ENCODE data around the gene LDLRAD3. TPM values are rescaled to one million over a fixed set of nuclear protein-coding genes. Genes with fewer than 3 reads are reported as not detected.

Gene LDLRAD3
- total RNA-seq, 1 experiment from 2014 or later: 12.1 TPM

DNA sequence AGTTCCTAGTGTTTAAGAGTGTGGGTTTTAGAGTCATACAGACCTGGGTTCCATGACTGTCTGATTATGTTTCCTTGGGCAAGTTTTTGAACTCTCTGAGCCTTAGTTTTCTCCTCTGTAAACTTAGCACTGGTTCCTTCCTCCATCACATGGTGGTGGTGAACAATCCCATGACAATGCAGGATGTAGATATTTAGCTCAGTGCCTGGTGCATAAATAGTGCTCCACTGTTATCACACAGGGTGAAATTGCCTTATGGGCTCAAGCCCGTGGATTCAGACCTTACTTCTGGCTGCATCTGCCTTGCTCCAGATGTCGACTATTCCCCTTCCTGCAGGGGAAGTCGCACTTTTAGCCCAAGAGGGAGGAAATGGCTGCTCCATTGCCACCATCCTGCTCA lies 62.7 kb downstream of the LDLRAD3 start:
- peaks cover 26 to 27% of the 10 kb centered on the region in 2 experiments for H3K4me1 Mint-ChIP-seq
- 0 out of 2 replicates have a peak, but pooled peaks cover 2% of the 10 kb centered on the region for H3K27me3 Mint-ChIP-seq (ENCODE audit: low read depth)
- H3K23me2 ChIP-seq (ENCODE audit: insufficient read length, low read depth, low read length, poor library complexity, severe bottlenecking): no peaks in the 10 kb centered on the region
- no peak overlapping the region for H3K4me2 ChIP-seq (ENCODE audit: insufficient read depth, insufficient read length, low read length)
- no peak overlapping the region for H4K91ac ChIP-seq (ENCODE audit: insufficient read length, low read depth, low read length)
- no peak overlapping the region for H3K4ac ChIP-seq (ENCODE audit: low read depth, low read length)
- H2BK120ac ChIP-seq (ENCODE audit: low read depth, low read length, poor library complexity, severe bottlenecking): no peak overlapping the region
- no peak overlapping the region for H2BK15ac ChIP-seq (ENCODE audit: low read depth, low read length)
- H4K5ac ChIP-seq (ENCODE audit: insufficient read length, low read depth, low read length): no peak overlapping the region
- no peak overlapping the region for H3K9ac ChIP-seq (ENCODE audit: extremely low read depth, insufficient read length, low read length)
- H3K9me3 ChIP-seq (ENCODE audit: control insufficient read depth, low read depth, low read length): peaks cover 5% of the 10 kb centered on the region
- H4K20me1 ChIP-seq (ENCODE audit: control insufficient read depth, insufficient read depth, insufficient read length): no peaks in the 10 kb centered on the region
- no peak overlapping the region for H3K4me3 Mint-ChIP-seq
- no peak overlapping the region for H3K27ac ChIP-seq (ENCODE audit: insufficient read length, low read depth, low read length)
- TF ChIP-seq CTCF (conservative IDR thresholded peaks at IDR 0.05): no peak
- H3K4me1 ChIP-seq (ENCODE audit: insufficient read depth, low read length): peaks cover 6% of the 10 kb centered on the region; the same call in 1 of the 2 replicates
- no peak for DNase-seq
- H2BK20ac ChIP-seq (ENCODE audit: low read depth, low read length, poor library complexity, severe bottlenecking): no peak overlapping the region
- peaks cover 20 to 27% (median 21%) of the 10 kb centered on the region in 3 experiments for H3K36me3 Mint-ChIP-seq (ENCODE audit: insufficient read depth in 1 of 3, low read depth in 3 of 3)
- WGBS (ENCODE audit: extremely low coverage, insufficient read length, low lambda C conversion rate): no CpG with 5 or more reads among the region's 3 CpGs
- H2AK5ac ChIP-seq (ENCODE audit: insufficient read length, low read length): no peak overlapping the region
- no peak overlapping the region for H2BK12ac ChIP-seq (ENCODE audit: insufficient read length, low read depth, low read length)
- no peak overlapping the region for H3K18ac ChIP-seq (ENCODE audit: insufficient read length, low read depth, low read length)
- H3K9me3 Mint-ChIP-seq: peaks cover 22 to 28% of the 10 kb centered on the region in 2 experiments
- H3K79me2 ChIP-seq (ENCODE audit: insufficient read depth, low read length): no peaks in the 10 kb centered on the region; the same call in 1 of the 2 replicates
- H3K27ac Mint-ChIP-seq: no peak overlapping the region; a peak in 1 of 7 replicates
- H3K14ac ChIP-seq (ENCODE audit: insufficient read depth, low read length): no peak overlapping the region; the same call in 1 of the 2 replicates
- peaks cover 3% of the 10 kb centered on the region for H3K79me1 ChIP-seq (ENCODE audit: insufficient read depth, low read depth, low read length, poor library complexity, severe bottlenecking)
- H2BK5ac ChIP-seq (ENCODE audit: insufficient read length, low read length): no peak overlapping the region
- H4K8ac ChIP-seq (replicated peaks; ENCODE audit: insufficient read length, low read depth, low read length): no peak overlapping the region
- H2AFZ ChIP-seq (ENCODE audit: low read length): no peak overlapping the region
- H3K56ac ChIP-seq (ENCODE audit: insufficient read length, low read depth, low read length): no peak overlapping the region
- H3K27me3 ChIP-seq (ENCODE audit: insufficient read depth, low read length): no peaks in the 10 kb centered on the region
- no peak overlapping the region for H3K23ac ChIP-seq (ENCODE audit: insufficient read length, low read depth, low read length)
- no peak overlapping the region for H3T11ph ChIP-seq (ENCODE audit: low read length)
